Right lobe of liver (tissue), 4 donors: Measurements from ENCODE around the gene THAP7.

Experiments
- CTCF ChIP-seq, 4 donors: fragments of 200-600 bp in 3 of 4; fragments of 450-650 bp in 1 of 4; IDR thresholded peaks; one replicate each; pipeline versions ENCODE4 v1.5.1 to v1.8.0; 2016 to 2022; ENCODE audit warnings: antibody characterized with exemption in 4 of 4, mild to moderate bottlenecking in 2 of 4
- POLR2A ChIP-seq: fragments of 450-650 bp; IDR thresholded peaks from one replicate; pipeline ENCODE4 v1.6.1; 2017; ENCODE audit warnings: antibody characterized with exemption, mild to moderate bottlenecking
- donor health status: DM: no; HTN: no; CAD: no.
- donor health status: DM: no; HTN: no; CAD: no.
- donor health status: DM: no; HTN: yes; CAD: no.

GRCh38 chr22:21013657-21014201 lies 11.8 kb upstream of the THAP7 start:
- no peak for TF ChIP-seq POLR2A
- TF ChIP-seq CTCF (IDR thresholded peaks at IDR 0.05): no peak
